Breast epithelium (tissue), 3 donors: Measurements from ENCODE around the gene TRIM24.

ENCODE experiments used
- CTCF ChIP-seq, 3 donors: fragments of 450-650 bp; IDR thresholded peaks; one replicate each; pipeline ENCODE4 v1.5.1; 2016 to 2017; ENCODE audit warnings: antibody characterized with exemption in 3 of 3, mild to moderate bottlenecking in 3 of 3, moderate library complexity in 3 of 3
- POLR2A ChIP-seq: fragments of 450-650 bp; IDR thresholded peaks from one replicate; pipeline ENCODE4 v1.6.1; 2016; ENCODE audit warnings: antibody characterized with exemption, mild to moderate bottlenecking, moderate library complexity
- POLR2AphosphoS5 ChIP-seq, 3 donors: sonication (generic); formaldehyde crosslinking; IDR thresholded peaks; one replicate each; pipeline ENCODE4 v1.6.1; 2017; ENCODE audit warnings: antibody characterized with exemption in 3 of 3

- no peak for TF ChIP-seq CTCF (IDR thresholded peaks at IDR 0.05)
- TF ChIP-seq POLR2AphosphoS5 (IDR thresholded peaks at IDR 0.05), result no peak
- no peak for TF ChIP-seq POLR2A
These were observed 86.8 kb downstream of the TRIM24 start for GRCh38 chr7:138546829-138547228.
